COR-L47 (cell line): ENCODE measurements around the gene ZDHHC24.
"Not testable (repeated sequence)": the region's sequence is repeated elsewhere in the genome, so short reads cannot be mapped to it uniquely, and the experiment has no call there.

Experiments used
- DNase-seq: peaks from one replicate; lab custom pipeline; 2025; lab: John Stamatoyannopoulos, UW

Gene ZDHHC24, protein sequence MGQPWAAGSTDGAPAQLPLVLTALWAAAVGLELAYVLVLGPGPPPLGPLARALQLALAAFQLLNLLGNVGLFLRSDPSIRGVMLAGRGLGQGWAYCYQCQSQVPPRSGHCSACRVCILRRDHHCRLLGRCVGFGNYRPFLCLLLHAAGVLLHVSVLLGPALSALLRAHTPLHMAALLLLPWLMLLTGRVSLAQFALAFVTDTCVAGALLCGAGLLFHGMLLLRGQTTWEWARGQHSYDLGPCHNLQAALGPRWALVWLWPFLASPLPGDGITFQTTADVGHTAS

GRCh38 chr11:66545701-66546367, at the start of gene ZDHHC24:
TSS of gene ZDHHC24 (minus strand) at chr11:66546048. CDS start at chr11:66546003, 45 bp downstream.
- peak; percentile 95 for DNase-seq

DNA sequence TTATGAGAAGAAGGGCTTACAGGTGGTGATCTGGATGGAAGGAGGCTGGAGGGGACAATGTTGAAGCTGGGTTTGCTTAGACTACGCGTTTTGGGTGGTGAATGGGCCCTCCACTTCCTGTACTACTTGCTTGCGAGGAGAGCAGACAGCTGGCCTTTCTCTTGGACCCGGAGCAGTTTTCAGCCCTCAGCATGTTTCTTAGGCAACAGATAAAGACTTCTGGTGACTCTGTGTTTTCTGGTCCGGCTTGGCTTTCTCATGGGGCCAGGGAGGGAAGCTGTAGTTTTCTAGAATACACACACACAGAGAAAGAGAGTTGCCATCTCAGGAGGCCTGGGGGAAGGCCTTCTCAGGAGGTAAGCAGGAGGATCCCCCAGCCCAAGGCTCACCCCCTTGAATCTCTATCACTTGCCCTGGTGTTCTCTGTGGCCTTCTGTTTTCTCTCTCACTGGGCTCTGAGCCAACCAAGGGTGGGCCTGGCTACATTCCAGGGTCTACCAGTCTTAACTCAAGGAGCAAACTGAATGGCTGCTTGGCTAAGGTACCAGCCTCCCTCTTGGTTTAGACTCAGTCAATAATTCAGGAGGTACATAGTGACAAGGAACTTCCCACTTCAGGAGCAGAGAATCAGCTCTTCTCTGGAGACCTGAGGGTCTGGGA, 49.5 kb upstream of the ZDHHC24 start:
- no peak for DNase-seq

- DNase-seq, result no peak
Measured at GRCh38 chr11:66593650-66594049, 47.8 kb upstream of the ZDHHC24 start.

DNA sequence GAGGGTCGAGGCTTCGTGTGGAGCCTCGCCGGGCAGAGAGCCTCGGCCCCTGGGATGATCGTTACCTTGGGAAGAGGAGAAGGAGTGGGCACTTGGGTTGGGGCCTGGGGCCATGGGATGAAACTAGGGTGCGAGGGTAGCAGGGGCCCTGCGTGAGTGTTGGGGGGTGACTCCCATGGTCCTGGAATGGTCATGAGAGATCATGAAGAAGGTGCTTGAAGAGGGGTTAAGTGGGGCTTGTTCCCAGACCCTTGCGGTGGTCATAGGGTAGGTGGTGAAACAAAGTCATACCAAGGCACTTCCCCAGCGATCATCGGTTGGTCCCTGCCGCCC, 47.4 kb upstream of the ZDHHC24 start:
- DNase-seq, result no peak

GRCh38 chr11:66592457-66593302, 46.8 kb upstream of the ZDHHC24 start, which contains the start of the genes CCDC87 and CCS:
TSS of gene CCDC87 (minus strand) at chr11:66593063. CDS start at chr11:66593015, 48 bp downstream.
TSS of gene CCS (plus strand) at chr11:66593185. CDS start at chr11:66593262, 77 bp downstream.
- peak; percentile 95 for DNase-seq

GRCh38 chr11:66591175-66591574, 45.3 kb upstream of the ZDHHC24 start:
- no peak for DNase-seq

GRCh38 chr11:66589996-66590675, 44.3 kb upstream of the ZDHHC24 start:
- no peak for DNase-seq

DNA sequence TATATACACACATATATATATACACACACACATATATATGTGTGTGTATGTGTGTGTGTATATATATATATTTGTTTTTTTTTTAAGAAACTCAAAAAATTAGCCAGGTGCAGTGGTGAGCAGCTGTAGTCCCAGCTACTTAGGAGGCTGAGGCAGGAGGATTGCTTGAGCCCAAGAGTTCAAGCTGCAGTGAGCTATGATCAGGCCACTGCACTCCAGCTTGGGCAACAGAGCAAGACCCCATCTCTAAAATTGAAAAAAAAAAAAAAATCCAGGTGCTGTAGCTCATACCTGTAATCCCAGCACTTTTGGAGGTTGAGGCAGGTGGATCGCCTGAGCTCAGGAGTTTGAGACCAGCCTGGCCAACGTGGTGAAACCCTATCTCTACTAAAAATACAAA, 43.5 kb upstream of the ZDHHC24 start:
- DNase-seq, result not testable (repeated sequence)

DNA sequence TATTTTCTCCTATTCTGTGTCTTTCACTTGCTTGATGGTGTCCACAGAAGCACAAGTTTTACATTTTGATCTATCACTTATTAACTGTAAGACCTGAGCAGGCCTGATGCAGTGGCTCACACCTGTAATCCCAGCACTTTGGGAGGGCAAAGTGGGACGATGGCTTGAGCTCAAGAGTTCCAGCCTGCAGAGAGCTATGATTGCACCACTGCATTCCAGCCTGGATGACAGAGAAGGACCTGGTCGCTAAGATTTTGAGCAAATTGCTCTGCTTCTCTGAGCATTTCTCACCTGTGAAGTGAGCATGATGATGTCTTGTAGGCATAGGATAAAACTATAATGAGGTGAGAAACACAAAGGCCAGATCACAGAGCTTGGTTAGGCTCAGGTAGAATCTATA, 40.3 kb upstream of the ZDHHC24 start:
- no peak for DNase-seq

- not testable (repeated sequence) for DNase-seq
Measured at GRCh38 chr11:66585447-66585846, 39.6 kb upstream of the ZDHHC24 start.

DNA sequence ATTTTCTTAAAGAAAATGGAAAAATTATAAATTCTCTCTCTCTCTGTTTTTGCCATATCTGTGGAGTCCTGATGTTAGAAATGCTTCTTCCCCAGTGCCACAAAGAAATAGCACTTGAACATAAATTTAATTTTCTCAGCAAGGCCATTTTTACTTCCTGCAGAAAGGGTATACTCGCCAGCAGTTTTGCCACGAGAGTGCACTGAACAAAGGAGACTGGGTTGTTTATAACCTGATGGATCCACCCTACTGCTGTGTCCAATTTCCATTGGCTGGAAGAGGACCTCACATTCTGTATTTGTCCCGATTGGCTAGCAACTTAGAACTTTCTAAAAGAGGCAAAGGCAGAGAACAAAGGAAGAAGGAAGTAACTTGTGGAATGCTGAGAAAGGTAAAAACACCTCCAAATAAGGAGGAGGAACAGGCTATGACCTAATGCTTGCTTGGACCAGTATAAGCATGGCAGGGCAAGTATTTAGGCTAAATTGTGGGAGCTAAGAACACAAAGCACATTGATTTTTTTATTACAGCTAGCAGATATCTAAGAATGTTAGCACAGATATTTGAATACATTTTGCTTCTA, 36.8 kb upstream of the ZDHHC24 start:
- DNase-seq, result not testable (repeated sequence)

DNA sequence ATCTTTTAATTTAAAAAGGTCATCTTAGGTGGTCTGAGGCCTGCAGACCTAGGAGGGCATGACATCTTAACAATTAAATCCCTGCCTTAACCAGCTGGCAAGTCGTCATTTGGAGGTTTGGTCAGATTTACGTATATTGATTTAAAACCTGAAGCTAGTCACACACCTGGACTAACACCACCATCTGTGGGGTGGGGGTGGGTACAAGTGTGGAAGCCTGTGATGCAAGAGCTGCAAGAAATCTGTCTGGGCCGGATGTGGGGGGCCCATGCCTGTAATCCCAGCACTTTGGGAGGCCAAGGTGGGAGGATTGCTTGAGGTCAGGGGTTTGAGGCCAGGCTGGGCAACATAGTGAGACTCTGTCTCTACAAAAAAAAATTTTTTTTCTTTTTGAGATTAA, 35.4 kb upstream of the ZDHHC24 start:
- DNase-seq, result no peak

- no peak for DNase-seq
Measured at GRCh38 chr11:66580803-66581202, 35.0 kb upstream of the ZDHHC24 start.

GRCh38 chr11:66579017-66579606, 33.3 kb upstream of the ZDHHC24 start:
- peak; percentile 55 for DNase-seq

DNA sequence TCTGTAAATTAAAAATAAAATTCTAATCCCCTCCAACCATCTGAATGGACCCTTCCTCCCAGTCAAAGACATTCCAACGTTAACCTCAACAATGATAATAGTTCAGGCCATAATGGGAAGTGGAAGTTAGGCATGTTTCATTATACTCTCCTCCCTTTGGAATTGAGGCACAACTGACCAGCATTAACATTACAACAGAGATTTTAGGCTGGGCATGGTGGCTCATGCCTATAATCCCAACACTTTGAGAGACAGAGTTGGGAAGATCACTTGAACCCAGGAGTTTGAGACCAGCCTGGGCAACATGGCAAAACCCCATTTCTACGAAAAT, 25.0 kb upstream of the ZDHHC24 start:
- DNase-seq, result no peak

GRCh38 chr11:66570079-66570849, 24.4 kb upstream of the ZDHHC24 start:
- no peak for DNase-seq

GRCh38 chr11:66569076-66569475, 23.2 kb upstream of the ZDHHC24 start:
- DNase-seq, result no peak

GRCh38 chr11:66568124-66568916, 22.5 kb upstream of the ZDHHC24 start, which contains the start of gene CTSF:
TSS of gene CTSF (minus strand) at chr11:66568606. CDS start at chr11:66568486, 120 bp downstream.
- peak; percentile 71 for DNase-seq

GRCh38 chr11:66567787-66568123, 21.9 kb upstream of the ZDHHC24 start:
- no peak for DNase-seq
